ENCODE results near the gene BBS12. TPM values are rescaled to one million over a fixed set of nuclear protein-coding genes. Genes with fewer than 3 reads are reported as not detected.

The BBS12 gene
- total RNA-seq, 1 donor from 2014 or later = 2.2 TPM

GRCh38 chr4:122731676-122732075 is 828 bp upstream of the BBS12 start:
- no peaks in the 10 kb centered on the region for H3K27me3 ChIP-seq
- H3K9me3 ChIP-seq = no peaks in the 10 kb centered on the region
- intact Hi-C loops (cut with DNase I) = loop anchor here (10.0 kb wide), 1 partner anchor 193 kb away; the partner anchor contains the start of gene NUDT6
- H3K27ac ChIP-seq = peak overlapping the region; percentile 63
- no peak for TF ChIP-seq POLR2A (IDR thresholded peaks at IDR 0.05)
- TF ChIP-seq CTCF (IDR thresholded peaks at IDR 0.05) = no peak
- TF ChIP-seq POLR2AphosphoS5 (IDR thresholded peaks at IDR 0.05; ENCODE audit: insufficient read depth in 1 of 2, low read depth in 1 of 2) = no peak
- peaks cover 16% of the 10 kb centered on the region for H3K4me1 ChIP-seq
- H3K4me3 ChIP-seq = peak overlapping the region; percentile 72 to 74
- DNase-seq (ENCODE audit: extremely low spot score in 2 of 2) = no peak
- H3K36me3 ChIP-seq = no peaks in the 10 kb centered on the region

GRCh38 chr4:122733787-122734120 is 1.2 kb downstream of the BBS12 start:
- no peaks in the 10 kb centered on the region for H3K27me3 ChIP-seq
- H3K4me1 ChIP-seq = peaks cover 16% of the 10 kb centered on the region
- peak overlapping the region; percentile 70 for H3K27ac ChIP-seq
- no peak for DNase-seq (ENCODE audit: extremely low spot score in 2 of 2)
- H3K36me3 ChIP-seq = no peaks in the 10 kb centered on the region
- no peak for TF ChIP-seq CTCF (IDR thresholded peaks at IDR 0.05)
- TF ChIP-seq POLR2A (IDR thresholded peaks at IDR 0.05) = no peak
- TF ChIP-seq POLR2AphosphoS5 (IDR thresholded peaks at IDR 0.05; ENCODE audit: insufficient read depth in 1 of 2, low read depth in 1 of 2) = no peak
- H3K4me3 ChIP-seq = no peak overlapping the region
- intact Hi-C loops (cut with DNase I) = loop anchor here (10.0 kb wide), 1 partner anchor 191 kb away; the partner anchor contains the start of gene NUDT6
- H3K9me3 ChIP-seq = no peaks in the 10 kb centered on the region

- TF ChIP-seq POLR2AphosphoS5 (IDR thresholded peaks at IDR 0.05; ENCODE audit: insufficient read depth in 1 of 2, low read depth in 1 of 2) = no peak
- no peak for TF ChIP-seq POLR2A (IDR thresholded peaks at IDR 0.05)
- no peak for TF ChIP-seq CTCF (IDR thresholded peaks at IDR 0.05)
- H3K4me3 ChIP-seq = no peak overlapping the region
- intact Hi-C loops (cut with DNase I) = loop anchor here (10.0 kb wide), 1 partner anchor 186 kb away; the partner anchor contains the start of gene NUDT6
- peaks cover 0 to 18% of the 10 kb centered on the region in 2 donors for H3K36me3 ChIP-seq
- H3K27me3 ChIP-seq = no peaks in the 10 kb centered on the region
- no peaks in the 10 kb centered on the region for H3K4me1 ChIP-seq
- no peak for DNase-seq (ENCODE audit: extremely low spot score in 2 of 2)
- H3K27ac ChIP-seq = no peak overlapping the region
- no peaks in the 10 kb centered on the region for H3K9me3 ChIP-seq
Observed at GRCh38 chr4:122739174-122739573, 6.7 kb downstream of the BBS12 start.

GRCh38 chr4:122742933-122743829 is 10.7 kb downstream of the BBS12 start:
- H3K4me1 ChIP-seq = no peaks in the 10 kb centered on the region
- no peak for TF ChIP-seq POLR2A (IDR thresholded peaks at IDR 0.05)
- no peak for TF ChIP-seq CTCF (IDR thresholded peaks at IDR 0.05)
- TF ChIP-seq POLR2AphosphoS5 (IDR thresholded peaks at IDR 0.05; ENCODE audit: insufficient read depth in 1 of 2, low read depth in 1 of 2) = no peak
- no peak overlapping the region for H3K27ac ChIP-seq
- intact Hi-C loops (cut with DNase I) = no loop called here
- H3K9me3 ChIP-seq = no peaks in the 10 kb centered on the region
- H3K4me3 ChIP-seq = no peak overlapping the region
- no peak for DNase-seq (ENCODE audit: extremely low spot score in 2 of 2)
- H3K36me3 ChIP-seq = peaks cover 0 to 18% of the 10 kb centered on the region in 2 donors
- H3K27me3 ChIP-seq = no peaks in the 10 kb centered on the region

- no peak for TF ChIP-seq CTCF (IDR thresholded peaks at IDR 0.05)
- H3K27ac ChIP-seq = no peak overlapping the region
- H3K36me3 ChIP-seq = peaks cover 0 to 18% of the 10 kb centered on the region in 2 donors
- no peak for DNase-seq (ENCODE audit: extremely low spot score in 2 of 2)
- no peaks in the 10 kb centered on the region for H3K9me3 ChIP-seq
- H3K4me1 ChIP-seq = no peaks in the 10 kb centered on the region
- H3K27me3 ChIP-seq = no peaks in the 10 kb centered on the region
- no peak overlapping the region for H3K4me3 ChIP-seq
- intact Hi-C loops (cut with DNase I) = no loop called here
Observed at GRCh38 chr4:122744229-122744628, 11.7 kb downstream of the BBS12 start.

Measured in vagina (tissue), 2 donors.